HG03196 (cell line): ENCODE results near the gene AMPD2.

Source experiments
- ATAC-seq: cut with Tn5 transposase; IDR thresholded peaks from one replicate; pipeline ENCODE4 v1.9.1; 2021; ENCODE audit not compliant: unreplicated experiment

The AMPD2 gene

DNA sequence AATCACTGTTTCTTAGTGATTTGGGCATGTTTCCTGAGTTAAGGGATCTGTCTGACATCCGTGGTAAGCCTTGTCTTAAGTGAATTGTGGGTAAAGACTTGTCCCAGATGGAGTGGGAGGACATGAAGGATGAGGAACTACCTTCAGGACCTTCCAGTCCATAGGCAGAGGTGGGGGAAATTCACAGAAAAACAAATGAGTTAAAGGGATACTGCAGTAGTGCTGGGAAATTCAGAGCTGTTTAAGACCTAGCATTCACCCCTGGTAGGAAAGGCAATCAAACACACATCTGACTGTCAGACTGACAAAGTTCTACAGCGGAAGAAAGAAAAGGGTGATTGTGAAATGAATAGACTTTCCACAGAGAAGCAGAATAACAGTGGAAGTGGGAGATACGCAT lies 3.2 kb upstream of the AMPD2 start:
- no peak for ATAC-seq

GRCh38 chr1:109617291-109617801 lies 2.3 kb upstream of the AMPD2 start:
- no peak for ATAC-seq

- ATAC-seq, result no peak
Observed at GRCh38 chr1:109618661-109619575, 719 bp upstream of the AMPD2 start.

DNA sequence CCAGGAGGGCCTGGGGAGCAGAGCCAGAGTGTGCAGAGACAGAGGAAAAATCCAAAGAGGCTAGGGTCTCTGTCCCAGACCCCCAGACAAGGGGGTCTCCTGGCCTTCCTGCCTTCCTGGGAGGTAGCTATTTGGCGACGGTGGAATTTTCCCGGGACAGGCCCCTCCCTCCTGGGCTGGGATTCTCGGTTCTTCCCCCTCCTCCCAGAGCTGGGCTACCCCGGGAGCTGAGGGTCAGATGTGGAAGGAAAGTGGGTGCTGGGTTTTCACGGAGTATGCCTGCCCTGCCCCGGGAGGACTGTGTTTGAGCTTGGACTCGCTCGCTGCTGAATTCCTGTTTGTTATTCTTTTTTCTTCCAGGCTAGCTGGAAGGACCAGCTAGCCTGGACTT lies 759 bp downstream of the AMPD2 start:
- no peak for ATAC-seq

GRCh38 chr1:109620841-109621286 lies 1.2 kb downstream of the AMPD2 start:
- ATAC-seq, result peak; percentile 60

DNA sequence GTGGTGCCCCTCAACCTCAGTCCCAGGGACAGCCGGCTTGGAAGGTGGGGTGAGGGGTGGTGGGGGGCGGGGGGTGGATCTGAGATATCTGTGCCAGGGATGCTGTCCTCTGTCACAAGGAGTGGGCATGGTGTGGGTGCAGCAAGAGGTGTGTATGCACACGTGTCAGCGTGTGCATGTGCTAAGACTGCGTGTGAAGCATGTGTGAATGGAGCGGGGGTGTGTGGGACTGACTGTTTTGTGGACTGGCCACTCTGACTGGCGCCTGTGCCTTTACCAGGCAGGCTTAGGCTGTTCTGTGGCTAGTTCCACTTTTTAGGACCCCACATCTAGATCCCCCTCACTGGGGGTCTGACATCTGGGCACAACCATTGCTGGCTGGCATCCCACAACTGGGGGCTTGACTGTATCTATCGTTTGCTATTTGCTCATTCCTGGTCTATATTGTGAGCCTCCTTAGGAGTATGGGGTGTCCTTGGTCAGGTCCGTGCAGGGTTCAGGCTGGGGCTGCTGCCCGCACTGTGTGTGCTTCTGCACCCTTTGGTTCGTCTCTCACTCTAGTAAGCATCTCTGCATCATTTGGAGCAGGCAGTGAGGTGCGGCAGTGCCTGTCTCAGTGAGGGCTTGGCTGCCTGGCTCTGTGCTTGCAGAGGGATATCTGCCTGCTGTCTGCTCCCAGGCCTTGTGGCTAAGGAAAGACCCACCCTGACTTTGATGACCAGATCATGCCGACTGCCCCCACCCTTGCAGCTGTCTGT lies 1.9 kb downstream of the AMPD2 start:
- no peak for ATAC-seq

DNA sequence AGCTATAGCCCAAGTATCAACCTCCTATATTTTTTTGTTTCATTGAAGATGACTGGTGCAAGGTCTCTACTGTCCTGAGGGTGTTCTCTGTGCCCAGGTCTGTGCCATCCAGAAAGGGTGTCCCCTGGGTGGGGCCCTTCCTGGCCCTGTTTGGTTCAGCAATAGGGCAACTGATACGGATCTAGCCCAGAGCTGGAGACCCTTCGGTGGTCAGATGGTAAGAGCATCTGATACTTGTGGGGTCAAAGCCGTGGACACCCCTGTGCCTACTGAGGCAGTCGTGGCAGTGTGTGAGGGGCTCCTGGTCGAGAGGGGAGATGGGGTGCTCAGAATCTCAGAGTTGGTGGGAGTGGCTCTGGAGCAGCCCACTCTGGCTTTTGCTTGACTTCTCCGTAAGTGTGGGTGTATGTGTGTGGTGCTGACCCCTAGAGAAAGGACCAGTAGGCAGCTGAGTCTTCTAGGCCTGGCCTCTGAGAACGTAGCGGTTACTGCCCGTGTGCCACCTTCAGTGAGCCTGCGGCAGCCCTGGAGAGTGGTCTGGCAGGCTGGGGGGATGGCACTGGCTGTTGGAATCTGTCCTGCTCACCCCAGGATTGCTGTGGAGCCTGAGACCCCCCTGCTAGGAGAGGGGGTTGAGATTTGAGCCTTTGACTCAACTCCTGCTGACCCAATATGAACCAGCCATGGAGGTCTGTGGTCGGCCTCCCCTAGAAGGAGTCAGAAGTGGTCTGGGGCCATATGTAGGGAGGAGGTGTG lies 2.7 kb downstream of the AMPD2 start:
- no peak for ATAC-seq

- ATAC-seq, result no peak
Observed at GRCh38 chr1:109622895-109623294, 3.3 kb downstream of the AMPD2 start.

- ATAC-seq, result no peak
Observed at GRCh38 chr1:109623601-109624161, 4.0 kb downstream of the AMPD2 start.

DNA sequence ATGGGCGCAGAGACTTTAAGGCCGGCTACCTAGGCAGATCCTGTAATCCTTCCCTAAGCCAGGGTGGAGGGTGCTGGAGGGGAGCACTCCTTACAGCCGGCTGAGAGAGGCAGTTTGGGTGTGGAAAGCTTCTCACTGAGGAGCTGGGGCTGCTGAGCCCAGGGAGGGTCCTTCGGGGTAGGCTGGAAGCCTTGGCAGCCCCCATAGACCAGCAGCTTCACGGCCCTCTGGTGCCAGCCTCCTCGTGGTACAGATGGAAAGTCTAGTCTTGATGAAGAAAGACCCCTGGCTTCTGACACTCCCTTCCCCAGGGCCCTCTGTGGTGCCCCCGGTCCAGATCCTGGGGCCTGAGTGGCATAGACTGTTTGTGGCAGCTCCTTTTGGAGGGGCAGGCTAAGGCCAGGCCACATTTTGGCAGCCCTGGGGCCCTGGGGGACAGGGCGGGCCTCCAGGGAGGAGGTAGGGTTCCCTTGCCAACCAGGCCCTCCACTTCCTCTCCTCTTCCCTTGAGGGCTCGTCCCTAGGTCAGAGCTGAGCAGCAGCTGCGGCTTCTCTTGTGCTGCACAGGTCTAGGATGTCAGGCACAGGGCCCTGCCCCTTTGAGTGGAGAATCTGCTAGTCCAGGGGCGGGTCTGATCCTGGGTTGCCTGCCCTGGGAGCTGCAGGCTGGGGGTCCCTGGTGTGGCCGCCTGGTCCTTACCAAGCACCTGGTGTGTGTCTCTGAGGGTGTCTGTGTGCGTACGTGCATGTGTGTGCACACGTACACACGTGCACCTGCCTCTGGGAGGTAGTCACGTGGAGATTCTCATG lies 4.8 kb downstream of the AMPD2 start:
- peak; percentile 24 for ATAC-seq

- ATAC-seq, result no peak
Observed at GRCh38 chr1:109625176-109625575, 5.5 kb downstream of the AMPD2 start.

GRCh38 chr1:109625601-109626560 lies 6.2 kb downstream of the AMPD2 start:
- no peak for ATAC-seq

DNA sequence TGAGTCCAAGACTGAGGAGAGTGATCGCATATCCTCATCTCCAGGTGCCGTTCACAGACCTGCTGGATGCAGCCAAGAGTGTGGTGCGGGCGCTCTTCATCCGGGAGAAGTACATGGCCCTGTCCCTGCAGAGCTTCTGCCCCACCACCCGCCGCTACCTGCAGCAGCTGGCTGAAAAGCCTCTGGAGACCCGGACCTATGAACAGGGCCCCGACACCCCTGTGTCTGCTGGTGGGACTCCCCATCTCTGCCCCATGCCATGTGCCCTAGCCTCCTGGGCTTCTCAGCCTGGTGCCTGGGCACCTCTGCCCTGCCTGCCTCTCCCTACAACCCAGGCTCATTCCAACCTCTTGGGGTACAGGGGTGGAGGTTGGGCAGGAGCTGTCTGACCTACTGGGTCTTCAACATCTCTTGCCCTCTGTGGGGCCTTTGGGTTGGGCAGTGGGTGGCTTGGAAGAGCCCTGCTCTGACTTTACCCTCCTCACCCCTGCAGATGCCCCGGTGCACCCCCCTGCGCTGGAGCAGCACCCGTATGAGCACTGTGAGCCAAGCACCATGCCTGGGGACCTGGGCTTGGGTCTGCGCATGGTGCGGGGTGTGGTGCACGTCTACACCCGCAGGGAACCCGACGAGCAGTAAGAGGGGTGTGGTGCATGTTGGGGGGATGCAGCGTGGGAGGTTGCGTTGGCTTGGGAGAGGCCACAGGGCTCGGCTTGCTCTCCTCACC lies 7.2 kb downstream of the AMPD2 start:
- no peak for ATAC-seq

DNA sequence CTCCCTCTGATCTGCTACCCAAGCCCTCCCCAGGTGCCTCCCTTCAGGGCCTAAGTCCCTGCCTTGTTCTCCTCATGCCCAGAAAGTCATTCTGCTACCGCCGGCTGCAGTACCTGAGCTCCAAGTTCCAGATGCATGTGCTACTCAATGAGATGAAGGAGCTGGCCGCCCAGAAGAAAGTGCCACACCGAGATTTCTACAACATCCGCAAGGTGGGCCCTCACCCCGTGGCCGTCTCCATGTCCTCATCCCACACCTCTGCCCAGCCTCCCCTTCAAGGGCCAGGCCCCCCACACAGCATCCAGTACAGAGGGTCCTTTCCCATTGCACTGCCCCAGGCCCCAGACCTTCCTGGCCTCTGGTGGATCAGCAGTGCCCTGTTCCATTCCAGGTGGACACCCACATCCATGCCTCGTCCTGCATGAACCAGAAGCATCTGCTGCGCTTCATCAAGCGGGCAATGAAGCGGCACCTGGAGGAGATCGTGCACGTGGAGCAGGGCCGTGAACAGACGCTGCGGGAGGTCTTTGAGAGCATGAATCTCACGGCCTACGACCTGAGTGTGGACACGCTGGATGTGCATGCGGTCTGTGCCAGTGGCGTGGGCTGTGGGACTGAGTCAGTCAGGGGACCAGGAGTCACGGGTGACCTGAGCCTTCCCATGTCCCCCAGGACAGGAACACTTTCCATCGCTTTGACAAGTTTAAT lies 8.2 kb downstream of the AMPD2 start:
- ATAC-seq, result no peak

GRCh38 chr1:109628540-109629321 lies 9.1 kb downstream of the AMPD2 start:
- ATAC-seq, result no peak

- ATAC-seq, result no peak
Observed at GRCh38 chr1:109629372-109630030, 9.9 kb downstream of the AMPD2 start.
